ENCODE results near the gene CNGA2.

DNA sequence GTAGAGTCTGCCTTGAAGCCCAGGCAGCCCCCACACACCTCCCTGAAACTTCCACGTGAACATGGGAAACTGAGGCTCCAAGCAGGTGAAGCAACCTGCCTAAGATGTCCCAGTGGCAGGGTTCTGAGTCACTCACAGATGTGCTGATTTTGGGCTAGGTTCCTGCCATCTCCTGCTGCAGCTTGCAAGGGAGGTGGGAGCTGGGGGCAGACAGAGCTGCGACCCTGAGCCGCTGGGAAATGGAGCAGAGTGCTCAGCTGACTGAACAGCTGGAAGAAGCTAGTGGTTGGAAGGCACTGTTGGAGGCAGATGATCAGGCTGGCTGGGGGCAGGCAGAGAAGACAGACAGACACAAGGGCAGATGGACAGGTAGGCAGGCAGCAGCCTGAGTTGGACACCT lies 22.3 kb upstream of the CNGA2 start:
- TF ChIP-seq, protein P1, sequence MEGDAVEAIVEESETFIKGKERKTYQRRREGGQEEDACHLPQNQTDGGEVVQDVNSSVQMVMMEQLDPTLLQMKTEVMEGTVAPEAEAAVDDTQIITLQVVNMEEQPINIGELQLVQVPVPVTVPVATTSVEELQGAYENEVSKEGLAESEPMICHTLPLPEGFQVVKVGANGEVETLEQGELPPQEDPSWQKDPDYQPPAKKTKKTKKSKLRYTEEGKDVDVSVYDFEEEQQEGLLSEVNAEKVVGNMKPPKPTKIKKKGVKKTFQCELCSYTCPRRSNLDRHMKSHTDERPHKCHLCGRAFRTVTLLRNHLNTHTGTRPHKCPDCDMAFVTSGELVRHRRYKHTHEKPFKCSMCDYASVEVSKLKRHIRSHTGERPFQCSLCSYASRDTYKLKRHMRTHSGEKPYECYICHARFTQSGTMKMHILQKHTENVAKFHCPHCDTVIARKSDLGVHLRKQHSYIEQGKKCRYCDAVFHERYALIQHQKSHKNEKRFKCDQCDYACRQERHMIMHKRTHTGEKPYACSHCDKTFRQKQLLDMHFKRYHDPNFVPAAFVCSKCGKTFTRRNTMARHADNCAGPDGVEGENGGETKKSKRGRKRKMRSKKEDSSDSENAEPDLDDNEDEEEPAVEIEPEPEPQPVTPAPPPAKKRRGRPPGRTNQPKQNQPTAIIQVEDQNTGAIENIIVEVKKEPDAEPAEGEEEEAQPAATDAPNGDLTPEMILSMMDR (IDR thresholded peaks at IDR 0.05): no peak
- TF ChIP-seq POLR2A (IDR thresholded peaks at IDR 0.05): no peak
